ENCODE measurements around the gene TSPAN14. TPM values are rescaled to one million over a fixed set of nuclear protein-coding genes. Genes with fewer than 3 reads are reported as not detected.
A peak's percentile ranks its signal among the peaks of the same experiment; 100 is the strongest.

The TSPAN14 gene
- total and polyA plus RNA-seq, 10 of the 15 experiments (the other 5 are each of a cell fraction or from before 2014, with no cell fraction given), result 2.5 to 31.7 (median 17.9) TPM

- FAIRE-seq, result no peak
- H3K4me3 ChIP-seq, result peak overlapping the region; percentile 92
Observed at GRCh38 chr10:80457554-80458262, 3.6 kb downstream of the TSPAN14 start.

More at GRCh38 chr10:80457554-80458262, 3.6 kb downstream of the TSPAN14 start:
- ATAC-seq, result no peak
- H3K4me2 ChIP-seq (ENCODE audit: control insufficient read depth, insufficient read depth), result peak overlapping the region; percentile 51
- H3K4me1 ChIP-seq (ENCODE audit: control insufficient read depth, insufficient read depth, low read length), result peaks cover 68% of the 10 kb centered on the region
- TSS peak; percentile 37 for BruUV-seq (replicated peaks)
- no peaks in the 10 kb centered on the region; the same call in 1 of the 2 replicates for H4K20me1 ChIP-seq (ENCODE audit: control insufficient read depth, insufficient read depth)
- H3K79me2 ChIP-seq (ENCODE audit: control insufficient read depth, insufficient read depth, low read length), result peaks cover 77% of the 10 kb centered on the region
- in situ Hi-C loops (cut with MboI) (no loop called here), intact Hi-C loops (cut with micrococcal nuclease; ENCODE audit: unreplicated experiment) (loop anchor here (5.0 to 10.0 kb wide), 3 partner anchors 45 to 647 kb away; no protein-coding TSS in a partner anchor)
- RAD21 ChIA-PET (ENCODE audit: unreplicated experiment), result interaction anchor here (1.8 to 21.4 kb wide), 7 partner anchors 7 to 45 kb away, joined by 6 to 412 read pairs (median 32); no protein-coding TSS in a partner anchor
- H3K27me3 ChIP-seq (replicated peaks in 1 of 2; ENCODE audit: control insufficient read depth in 2 of 2, insufficient read depth in 2 of 2, low read length in 1 of 2), result no peaks in the 10 kb centered on the region
- POLR2A ChIA-PET, result interaction anchor here (1.1 to 9.6 kb wide), 4 partner anchors 10 to 45 kb away, joined by 3 to 190 read pairs (median 45); no protein-coding TSS in a partner anchor
- H3K36me3 ChIP-seq (ENCODE audit: control insufficient read depth in 2 of 2, insufficient read depth in 2 of 2, low read length in 1 of 2), result no peaks in the 10 kb centered on the region
- no peaks in the 10 kb centered on the region for H3K9me3 ChIP-seq (replicated peaks; ENCODE audit: control insufficient read depth, insufficient read depth, low read length)
- no peak overlapping the region for H2AFZ ChIP-seq (ENCODE audit: control insufficient read depth, low read depth, low read length)
- TF ChIP-seq, protein P1, sequence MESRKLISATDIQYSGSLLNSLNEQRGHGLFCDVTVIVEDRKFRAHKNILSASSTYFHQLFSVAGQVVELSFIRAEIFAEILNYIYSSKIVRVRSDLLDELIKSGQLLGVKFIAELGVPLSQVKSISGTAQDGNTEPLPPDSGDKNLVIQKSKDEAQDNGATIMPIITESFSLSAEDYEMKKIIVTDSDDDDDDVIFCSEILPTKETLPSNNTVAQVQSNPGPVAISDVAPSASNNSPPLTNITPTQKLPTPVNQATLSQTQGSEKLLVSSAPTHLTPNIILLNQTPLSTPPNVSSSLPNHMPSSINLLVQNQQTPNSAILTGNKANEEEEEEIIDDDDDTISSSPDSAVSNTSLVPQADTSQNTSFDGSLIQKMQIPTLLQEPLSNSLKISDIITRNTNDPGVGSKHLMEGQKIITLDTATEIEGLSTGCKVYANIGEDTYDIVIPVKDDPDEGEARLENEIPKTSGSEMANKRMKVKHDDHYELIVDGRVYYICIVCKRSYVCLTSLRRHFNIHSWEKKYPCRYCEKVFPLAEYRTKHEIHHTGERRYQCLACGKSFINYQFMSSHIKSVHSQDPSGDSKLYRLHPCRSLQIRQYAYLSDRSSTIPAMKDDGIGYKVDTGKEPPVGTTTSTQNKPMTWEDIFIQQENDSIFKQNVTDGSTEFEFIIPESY (IDR thresholded peaks at IDR 0.05), result peak; percentile 16; the same call in 1 of the 2 replicates
- TF ChIP-seq PAX5 (IDR thresholded peaks at IDR 0.05; ENCODE audit: borderline replicate concordance, low read depth, low read length) (no peak), IKZF1 (conservative IDR thresholded peaks at IDR 0.05) (peak; percentile 28; the same call in 1 of the 2 replicates), BHLHE40 (IDR thresholded peaks at IDR 0.05; ENCODE audit: borderline replicate concordance in 1 of 2, low read depth in 2 of 2, low read length in 1 of 2) (peak in 1 of 2 experiments; percentile 4; a peak in 1 of 4 replicates)
- TF ChIP-seq, protein P2, sequence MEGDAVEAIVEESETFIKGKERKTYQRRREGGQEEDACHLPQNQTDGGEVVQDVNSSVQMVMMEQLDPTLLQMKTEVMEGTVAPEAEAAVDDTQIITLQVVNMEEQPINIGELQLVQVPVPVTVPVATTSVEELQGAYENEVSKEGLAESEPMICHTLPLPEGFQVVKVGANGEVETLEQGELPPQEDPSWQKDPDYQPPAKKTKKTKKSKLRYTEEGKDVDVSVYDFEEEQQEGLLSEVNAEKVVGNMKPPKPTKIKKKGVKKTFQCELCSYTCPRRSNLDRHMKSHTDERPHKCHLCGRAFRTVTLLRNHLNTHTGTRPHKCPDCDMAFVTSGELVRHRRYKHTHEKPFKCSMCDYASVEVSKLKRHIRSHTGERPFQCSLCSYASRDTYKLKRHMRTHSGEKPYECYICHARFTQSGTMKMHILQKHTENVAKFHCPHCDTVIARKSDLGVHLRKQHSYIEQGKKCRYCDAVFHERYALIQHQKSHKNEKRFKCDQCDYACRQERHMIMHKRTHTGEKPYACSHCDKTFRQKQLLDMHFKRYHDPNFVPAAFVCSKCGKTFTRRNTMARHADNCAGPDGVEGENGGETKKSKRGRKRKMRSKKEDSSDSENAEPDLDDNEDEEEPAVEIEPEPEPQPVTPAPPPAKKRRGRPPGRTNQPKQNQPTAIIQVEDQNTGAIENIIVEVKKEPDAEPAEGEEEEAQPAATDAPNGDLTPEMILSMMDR (IDR thresholded peaks at IDR 0.05 in 2 of 3, conservative IDR thresholded peaks at IDR 0.05 in 1 of 3; ENCODE audit: control insufficient read depth in 2 of 3, extremely low read depth in 1 of 3, insufficient read depth in 1 of 3, low read depth in 3 of 3, low read length in 3 of 3), result 0 out of 6 replicates have a peak, but pooled peaks of 1 of the 3 experiments have one; percentile 6
- DNase-seq (ENCODE audit: low read depth, low spot score), result no peak
- SMC1A ChIA-PET (ENCODE audit: uncharacterized antibody, unreplicated experiment), result interaction anchor here (0.9 to 36.0 kb wide), 6 partner anchors 11 to 48 kb away, joined by 3 to 1038 read pairs (median 6); no protein-coding TSS in a partner anchor
- CTCF ChIA-PET, result interaction anchor here (1.2 to 21.5 kb wide), 7 partner anchors 9 to 43 kb away, joined by 5 to 402 read pairs (median 15); no protein-coding TSS in a partner anchor
- H3K9ac ChIP-seq (ENCODE audit: control insufficient read depth, insufficient read depth, low read length), result peak overlapping the region; percentile 5; the same call in 1 of the 2 replicates
- 93% methylated on average over 8 of the region's 8 CpGs for WGBS (ENCODE audit: insufficient coverage, insufficient replicate concordance, low lambda C conversion rate, missing lambda C conversion rate)
- H3K27ac ChIP-seq (ENCODE audit: control insufficient read depth, insufficient read depth), result peak overlapping the region; percentile 45
